NCI-H146 treated with DMSO at 0.1 percent for 48 hours (cell line): ENCODE data around the gene MEN1.

Experiments used
- DNase-seq: peaks from one replicate; lab custom pipeline; 2025; ENCODE audit not compliant: unreplicated experiment; lab: John Stamatoyannopoulos, UW

The MEN1 gene

DNA sequence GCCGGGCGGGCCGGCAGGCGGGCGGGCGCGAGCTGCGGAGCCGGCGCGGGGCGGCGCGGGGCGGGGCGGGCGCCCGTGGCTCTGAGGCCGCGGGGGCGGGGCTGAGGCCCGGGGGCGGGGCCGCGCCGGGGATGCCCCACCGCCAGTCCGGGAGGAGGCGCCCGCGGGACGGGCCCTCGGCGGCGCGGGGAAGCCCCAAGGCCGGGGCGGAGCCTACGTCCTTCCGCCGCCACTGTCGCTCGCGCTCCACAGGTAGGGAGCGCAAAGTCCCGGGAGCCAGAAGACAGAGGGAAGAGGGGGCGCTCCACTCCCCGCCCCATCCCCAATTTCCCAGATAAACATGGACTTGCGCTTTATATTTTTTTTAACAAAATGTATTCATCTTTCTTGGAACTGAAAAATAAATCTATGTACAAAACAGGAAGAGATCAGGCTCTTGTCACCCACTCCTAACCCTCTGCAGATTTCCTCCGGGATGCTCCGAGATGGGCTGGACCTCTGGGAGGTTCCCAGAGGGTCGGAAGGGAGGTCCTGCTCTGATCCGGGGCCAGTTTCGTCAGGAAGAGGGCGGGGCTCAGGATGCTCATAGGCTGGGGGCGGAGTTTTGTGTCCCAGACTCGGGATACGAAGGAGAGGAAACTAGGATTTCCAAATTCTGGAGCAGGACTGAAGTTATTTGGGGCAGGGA lies 7.0 kb downstream of the MEN1 start, which contains the start of gene MAP4K2:
Gene MAP4K2, minus strand, starts transcription at position 57 of the 688 bp plus-strand sequence. CDS start 65 bp downstream, outside the sequence.
- DNase-seq = peak; percentile 55

DNA sequence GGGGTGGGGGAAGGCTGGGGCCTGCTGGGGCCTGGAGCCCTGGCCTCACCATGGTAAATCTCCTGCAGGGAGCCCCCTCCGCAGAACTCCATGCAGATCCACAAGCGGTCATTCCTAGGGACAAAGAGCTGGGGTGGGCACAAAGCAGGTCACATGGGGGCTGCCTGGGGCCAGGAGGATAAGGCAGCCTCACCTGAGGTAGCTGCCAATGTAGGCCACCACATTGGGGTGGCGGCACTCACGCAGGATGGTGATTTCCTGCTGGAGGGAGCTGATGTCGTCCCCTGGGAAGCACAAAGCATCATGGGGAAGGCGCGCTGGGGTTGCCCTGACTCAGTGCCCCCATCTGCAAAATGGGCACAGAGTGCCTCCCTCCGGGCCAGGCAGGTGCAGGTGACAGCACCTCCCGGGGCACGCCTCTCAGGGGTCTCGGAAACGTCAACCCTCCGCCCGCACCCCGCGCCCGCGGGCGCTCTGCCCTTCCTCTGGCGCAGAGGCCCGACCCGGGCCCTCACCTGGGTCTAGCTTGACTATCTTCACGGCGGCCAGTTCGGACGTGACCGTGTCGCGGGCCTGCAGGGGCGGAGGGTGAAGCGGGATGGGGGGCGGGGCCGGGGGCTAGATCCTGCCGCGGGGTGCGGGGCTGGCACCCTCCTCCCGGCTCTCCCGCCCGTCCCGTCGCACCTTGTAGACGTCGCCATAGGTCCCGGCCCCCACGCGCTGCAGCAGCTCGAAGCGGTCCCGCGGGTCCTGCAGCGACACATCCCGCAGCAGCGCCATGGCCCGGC lies 7.8 kb downstream of the MEN1 start:
- no peak for DNase-seq

DNA sequence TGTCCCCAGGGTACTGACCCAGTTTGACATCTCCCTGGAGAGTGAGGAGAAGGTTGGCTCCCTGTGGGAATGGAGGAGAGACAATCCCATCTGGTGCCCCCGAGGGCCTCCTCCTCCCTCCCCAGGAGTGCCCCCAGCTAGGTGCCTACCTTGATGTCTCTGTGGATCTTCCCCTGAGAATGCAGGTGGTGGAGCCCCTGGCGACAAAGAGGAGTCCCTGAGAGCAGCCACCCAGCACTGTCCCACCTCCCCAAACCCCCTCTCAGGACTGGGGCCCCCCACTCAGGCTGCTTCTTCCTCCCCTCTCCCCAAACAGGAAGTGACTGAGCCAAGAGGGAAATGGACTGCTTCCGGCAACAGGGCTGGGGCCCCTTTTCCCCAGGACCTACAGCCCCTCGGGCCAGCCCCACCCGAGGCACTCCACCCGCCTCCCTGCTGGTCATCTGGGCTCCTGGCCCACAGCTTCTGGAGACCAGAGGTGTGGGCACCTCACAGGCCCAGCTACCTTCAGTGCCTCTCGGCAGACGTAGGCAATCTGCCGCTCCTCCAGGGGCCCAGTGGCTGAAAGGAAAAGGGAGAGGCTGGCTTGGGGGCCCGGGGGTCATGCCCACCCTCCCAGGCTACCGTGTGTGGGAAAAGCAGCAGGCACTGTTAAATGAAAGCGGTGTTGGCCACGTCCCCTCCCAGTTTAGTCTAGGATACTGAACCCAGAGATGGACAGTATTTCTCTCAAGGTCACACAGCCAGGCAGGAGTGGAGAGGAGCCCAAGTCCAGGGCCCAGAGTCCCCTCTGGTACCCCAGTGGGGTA lies 8.6 kb downstream of the MEN1 start:
- no peak for DNase-seq

DNA sequence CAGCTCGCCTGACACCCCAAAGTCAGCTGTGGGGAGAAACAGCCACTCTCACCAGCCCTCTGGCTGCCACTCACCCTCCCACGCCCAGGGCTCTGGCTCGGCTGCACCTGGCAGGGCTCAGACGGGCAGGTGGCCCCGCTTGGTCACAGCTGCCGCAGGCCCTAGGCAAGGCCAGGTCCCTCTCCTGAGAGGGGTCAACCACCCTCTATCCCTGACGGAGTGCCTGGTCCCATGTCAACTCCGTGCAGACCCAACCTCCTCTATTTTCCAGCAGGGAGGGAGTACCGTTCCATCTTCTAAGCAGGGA lies 9.2 kb downstream of the MEN1 start:
- DNase-seq = no peak

DNA sequence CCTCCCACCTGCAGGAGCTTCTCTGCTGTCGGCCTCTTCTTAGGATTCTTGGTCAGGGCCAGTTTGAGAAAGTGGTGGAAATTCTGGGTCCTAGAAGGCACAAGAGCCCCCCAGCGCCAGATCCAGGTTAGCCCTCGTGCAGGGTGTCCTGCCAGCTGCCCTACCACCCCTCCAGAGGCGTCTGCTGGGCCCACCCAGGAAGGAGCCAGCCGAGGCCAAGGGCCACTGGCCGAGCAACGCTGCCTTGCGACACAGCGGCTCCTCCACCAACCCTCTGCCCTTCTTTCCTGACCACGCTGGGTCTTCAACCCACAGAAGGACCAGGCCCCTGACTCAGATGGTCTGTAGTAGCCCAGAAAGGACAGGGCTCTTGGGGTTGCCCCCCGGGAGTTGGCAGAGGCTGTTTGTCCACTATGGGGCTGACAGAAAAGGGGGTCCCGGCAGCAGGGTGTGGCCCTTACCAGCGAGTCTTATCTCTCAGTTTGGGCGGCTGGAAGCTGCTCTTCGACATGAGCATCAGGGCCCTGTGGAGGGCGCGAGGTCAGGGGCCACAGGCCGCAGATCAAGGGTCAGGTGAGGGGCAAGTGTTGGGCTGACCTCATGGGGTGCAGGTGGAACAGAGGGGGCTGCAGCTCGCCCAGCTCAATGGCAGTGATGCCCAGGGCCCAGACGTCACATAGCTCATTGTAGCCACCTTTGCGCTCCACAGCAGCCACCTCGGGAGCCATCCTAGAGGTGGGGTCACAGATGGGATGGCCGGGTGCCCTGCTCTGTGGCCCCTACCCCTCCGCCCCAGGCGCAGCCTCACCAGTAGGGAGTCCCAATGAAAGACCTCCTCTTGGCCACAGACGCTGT lies 9.8 kb downstream of the MEN1 start:
- no peak for DNase-seq

DNA sequence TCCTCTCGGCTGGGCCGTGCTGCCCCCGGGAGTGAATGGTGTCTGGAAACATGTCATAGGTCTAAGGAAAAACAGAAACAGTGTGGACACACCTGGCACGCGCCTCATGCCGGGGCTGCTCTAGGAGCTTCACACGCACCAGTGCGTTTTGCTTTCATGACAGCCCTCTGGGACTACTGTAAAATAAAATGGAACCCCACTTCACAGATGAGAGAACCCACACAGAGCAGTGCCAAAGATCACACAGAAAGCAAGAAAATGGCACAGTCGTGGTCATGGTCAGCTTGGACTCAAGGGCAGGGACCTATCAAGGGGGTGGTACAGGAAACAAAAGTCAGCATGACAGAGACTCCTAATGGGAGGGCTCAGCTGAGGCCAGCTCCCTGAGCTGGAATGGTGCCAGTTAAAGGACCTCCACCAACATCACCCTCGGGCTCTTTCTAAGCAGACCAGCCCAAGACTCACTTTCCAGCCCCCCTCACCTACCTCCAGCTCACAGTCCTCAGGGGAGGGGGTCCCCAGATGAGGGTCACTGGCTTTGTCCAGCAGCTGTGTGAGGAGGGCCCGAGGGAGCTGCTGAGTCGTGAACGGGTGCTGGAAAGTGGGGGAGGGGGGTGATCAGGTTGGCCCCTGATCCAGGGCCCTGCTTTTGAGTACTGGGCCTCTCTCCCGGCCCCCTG lies 10.6 kb downstream of the MEN1 start:
- DNase-seq = no peak

DNA sequence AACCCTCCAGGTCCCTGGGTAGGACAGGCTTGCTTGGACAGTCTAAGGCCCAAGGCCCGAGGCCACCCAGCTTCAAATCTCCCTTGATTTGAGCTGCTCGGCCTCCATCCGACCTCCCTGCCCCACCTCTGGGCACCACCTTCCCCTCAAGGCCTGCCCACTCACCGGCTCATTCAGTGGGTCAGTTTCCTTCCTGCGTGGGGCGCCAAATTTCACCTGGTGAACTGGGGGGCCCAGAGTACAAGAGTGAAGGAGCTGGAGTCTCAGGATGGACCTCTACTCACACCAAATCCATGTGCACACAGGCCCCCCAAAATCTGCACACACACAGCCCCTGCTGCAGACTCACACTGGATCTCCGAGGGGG lies 11.1 kb downstream of the MEN1 start:
- no peak for DNase-seq

DNA sequence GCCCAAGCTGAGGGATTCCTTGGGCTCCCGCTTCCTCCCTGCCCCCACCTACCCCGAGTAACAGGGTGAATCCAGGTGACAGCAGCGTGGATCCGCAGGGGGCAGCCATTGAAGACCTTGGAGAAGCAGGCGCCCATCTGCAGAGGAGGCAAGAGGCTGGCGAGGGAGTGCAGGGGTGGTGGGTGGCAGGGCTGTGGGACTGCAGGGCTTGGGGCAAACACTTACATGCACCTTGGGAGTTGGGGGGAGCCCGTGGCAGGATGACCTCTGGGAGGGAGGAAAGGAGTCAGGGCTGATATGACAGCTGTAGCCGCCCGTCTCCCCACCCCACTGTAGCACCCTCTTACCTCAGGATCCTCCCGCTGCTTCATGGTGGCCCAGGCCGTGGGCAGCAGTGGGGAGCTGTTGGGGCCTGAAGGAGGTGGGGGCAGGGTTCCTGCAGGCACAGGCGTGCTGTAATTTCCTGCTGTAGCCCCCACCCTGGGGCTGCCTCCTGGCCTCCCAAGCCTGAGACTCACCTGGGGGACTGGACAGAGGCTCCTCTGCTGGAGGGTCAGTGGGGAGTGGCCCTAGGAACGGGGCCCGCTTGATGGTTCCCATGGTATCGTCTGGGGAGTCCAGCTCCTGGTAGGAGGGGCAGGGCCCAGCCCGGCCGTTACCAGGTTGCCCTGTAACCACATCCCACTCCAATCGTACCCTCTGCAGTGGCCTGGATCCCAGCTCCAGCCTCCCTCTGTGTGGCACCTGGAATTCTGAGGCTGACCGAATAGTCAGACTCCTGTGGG lies 13.4 kb downstream of the MEN1 start:
- DNase-seq = no peak

DNA sequence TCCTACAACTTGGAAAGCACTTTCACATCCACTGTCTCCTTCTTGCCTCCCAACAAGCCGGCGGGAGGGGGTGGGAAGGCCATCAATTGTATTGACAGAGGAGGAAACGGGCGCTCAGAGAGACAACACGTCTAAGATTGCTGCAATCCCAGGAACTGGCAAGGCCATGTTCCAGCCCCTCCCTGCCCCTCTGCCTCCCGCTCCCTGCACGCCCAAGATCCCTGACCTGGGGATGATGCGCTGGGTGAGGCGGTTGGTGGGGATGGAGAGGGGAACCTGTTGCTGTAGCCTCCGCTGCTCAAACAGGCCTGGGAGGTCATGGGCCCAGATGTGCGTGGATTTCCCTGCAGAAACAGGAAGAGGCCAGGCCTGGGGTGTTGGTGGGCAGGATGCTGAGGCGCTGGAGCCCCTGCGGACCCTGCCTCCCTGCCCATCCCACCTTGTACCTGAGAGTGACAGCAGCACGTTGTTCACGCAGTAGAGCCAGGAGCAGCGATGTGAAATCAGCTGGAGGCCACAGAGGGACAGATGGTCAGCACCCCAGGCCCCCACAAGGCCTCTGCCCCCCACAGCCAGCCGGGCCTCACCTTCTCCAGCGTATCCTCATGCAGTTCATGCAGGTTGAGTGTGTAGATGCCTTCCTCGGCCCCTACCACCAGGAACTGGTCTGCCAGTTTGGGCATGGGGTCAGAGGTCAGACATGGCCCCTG lies 14.1 kb downstream of the MEN1 start:
- no peak for DNase-seq

DNA sequence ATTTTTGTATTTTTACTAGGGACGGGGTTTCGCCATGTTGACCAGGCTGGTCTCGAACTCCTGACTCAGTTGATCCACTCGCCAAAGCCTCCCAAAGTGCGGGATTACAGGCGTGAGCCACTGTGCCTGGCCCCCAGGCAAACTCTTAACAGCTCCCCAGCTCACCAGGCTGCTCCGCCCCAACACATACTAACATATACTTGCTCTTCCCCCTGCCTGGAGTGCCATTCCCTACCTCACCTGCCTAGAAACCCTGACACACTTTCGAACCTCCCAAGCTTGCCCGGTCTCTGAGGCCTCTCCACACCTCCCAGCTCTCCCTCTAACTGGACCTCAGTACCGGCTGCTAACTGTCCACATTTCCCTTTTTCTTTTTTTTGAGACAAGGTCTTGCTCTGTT lies 15.8 kb downstream of the MEN1 start:
- no peak for DNase-seq

DNA sequence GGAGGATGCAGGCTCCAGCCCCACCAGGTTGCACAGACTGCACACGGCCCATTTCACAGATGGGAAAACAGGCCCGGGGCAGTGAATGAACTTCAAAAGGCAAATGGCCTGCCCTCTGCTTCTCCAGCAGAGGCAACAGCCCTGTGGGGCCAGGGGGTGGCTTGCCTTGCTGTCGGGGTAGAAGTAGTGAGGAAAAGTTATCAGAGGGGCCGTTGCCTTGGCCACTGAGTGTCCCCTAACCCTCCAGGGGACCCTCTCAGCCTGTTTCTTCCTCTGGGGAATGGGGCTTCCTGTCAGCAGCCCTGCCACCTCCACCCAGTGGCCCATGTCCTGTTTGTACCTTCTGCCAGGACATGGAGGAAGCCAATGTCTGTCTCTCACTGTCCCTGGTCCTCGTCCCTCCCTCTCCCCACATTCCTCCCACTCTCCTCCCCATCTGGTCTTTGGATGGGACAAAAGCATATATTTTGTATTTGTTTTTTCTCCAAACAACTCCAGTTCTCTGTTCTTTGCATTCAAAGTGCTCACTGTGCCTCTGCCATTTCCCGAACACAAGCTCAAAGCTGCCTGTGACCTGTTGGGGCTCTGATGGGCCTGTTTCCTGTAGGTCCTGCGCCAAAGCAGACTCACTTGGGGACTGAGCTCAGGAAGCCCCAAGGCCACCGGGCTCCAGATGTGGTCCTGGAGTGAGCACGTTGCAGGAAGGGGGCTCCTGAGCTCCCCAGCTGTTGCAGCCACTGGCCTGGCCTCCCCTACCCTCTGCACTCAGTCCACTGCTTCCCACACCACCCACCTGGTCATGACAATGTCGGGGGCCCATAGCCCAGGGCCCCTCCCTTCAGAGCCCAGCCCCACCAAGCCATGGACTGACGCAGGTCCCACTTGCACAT lies 16.8 kb downstream of the MEN1 start:
- no peak for DNase-seq

DNA sequence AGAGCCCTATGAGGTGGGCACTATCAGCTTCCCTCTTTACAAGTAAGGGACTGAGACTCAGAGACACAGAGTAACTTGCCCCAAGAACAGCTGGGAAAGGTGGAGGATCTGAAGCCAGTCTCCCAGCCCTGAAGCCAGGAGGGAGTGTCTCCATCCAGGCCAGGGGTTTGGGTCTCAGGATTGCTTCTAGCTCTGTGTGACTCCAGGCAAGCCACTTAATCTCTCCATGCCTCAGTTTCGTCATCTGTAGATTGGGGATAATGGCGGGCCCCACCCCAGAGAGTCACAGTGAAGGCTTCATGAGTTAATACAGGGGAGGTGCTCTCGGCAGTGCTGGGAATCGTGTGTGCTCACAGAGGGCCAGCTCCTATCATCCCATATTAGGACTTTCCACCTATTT lies 17.9 kb downstream of the MEN1 start:
- no peak for DNase-seq

DNA sequence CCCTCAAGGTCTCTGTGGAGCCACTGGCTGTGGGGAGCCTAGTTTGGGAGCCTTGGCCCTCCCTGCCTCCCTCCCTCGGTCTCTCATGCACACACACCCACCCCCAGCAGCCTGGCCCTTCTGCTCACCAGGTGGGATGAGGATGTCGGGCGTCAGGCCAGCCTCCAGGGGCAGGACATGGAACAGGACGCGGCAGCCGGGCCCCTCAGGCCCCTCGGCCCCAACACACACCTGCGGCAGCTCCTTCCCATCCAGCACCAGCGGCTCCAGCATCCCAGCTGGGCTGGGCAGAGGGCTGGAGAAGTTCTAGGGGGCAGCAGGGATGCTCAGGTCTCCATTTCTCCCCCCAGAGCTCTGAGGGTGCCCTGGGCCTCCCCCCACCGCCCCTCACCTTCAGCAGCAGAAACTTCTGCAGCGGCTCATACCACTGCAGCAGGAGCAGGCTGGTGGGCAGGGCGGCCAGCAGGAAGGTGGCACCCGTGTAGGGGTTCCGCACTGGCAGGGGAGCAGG lies 18.5 kb downstream of the MEN1 start:
- DNase-seq = no peak

DNA sequence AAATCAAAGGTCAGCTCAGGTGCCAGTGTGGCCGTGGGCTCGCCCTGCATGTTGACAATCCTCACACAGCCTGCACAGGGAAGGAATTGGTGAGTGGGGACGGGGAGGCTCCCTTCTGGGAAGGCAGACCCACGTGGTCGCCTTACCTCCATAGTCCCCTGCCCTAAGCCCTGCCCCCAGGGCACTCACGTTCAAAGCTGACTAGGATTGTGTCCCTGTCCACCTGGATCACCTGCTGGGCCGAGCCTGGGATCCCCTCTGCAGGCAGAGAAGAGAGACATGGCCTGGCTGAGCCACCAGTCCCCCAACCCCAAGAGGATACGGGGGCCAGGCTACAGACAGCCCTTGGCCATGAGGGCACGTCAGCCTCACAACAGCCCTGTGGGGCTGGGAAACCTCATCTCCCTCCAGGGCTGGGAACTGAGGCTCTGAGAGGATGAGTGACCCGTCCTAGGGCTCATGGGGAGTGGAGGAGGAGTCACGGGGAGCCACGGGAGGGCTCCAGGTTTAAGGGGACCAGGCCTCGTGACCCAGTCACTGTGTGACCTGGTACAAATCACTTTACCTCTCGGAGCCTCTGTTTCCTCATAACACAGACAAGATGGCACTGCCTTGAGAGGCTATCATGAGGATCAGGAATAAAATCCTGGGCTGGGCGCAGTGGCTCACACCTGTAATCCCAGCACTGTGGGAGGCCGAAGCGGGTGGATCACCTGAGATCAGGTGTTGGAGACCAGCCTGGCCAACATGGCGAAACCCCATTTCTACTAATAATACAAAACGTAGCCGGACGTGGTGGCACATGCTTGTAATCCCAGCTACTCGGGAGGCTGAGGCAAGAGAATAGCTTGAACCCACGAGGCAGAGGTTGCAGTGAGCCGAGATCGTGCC lies 19.9 kb downstream of the MEN1 start:
- no peak for DNase-seq

DNA sequence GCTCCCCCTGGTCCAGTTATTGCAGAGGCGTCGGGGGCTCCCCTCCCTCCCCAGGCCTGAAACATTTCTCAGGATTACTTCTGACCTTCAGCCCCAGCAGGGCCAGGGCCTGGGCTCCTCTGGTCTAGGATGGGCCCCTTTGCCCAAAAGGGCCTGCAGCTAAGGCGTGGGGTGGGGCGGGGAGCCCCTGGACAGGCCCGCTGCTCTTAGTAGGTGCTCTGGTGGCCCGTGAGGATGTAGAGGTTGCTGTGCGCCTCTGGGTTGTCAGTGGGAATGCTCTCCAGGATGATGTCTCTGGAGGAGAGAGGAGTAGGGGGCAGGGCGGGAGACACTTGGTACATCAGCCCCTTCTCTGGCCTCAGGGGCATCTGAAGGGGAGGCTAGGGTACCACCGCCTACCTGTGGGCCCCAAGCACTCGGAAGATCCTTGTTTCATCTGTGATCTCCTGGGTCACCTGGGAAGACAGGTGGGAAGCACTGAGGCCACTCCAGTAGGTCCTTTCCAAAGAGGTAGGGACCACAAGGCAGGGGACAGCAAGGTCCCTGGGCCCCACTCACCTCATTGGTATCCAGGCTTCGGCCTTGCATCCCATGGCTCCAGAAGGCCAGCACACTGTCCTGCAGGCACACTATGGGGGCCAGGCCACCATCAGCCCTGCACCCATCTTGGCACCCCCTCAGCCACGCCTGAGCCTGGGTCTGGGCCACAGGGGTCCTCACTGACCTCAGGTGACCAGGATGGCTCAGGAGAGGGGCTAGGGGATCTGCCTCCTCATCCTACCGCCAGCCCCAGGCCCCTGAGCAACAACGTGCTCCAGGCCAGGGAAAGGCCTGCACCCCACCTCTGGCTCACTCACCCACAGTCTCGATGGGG lies 20.8 kb downstream of the MEN1 start:
- no peak for DNase-seq
